Fibroblast of villous mesenchyme (primary cell): ENCODE measurements around the gene INAFM2. TPM values are rescaled to one million over a fixed set of nuclear protein-coding genes. Genes with fewer than 3 reads are reported as not detected.

Experiments
- DNase-seq: peaks from one replicate; pipeline ENCODE4 v3.0.0-alpha.2; 2010; ENCODE audit warnings: low read depth
- H3K4me3 ChIP-seq: 2 replicates; pipeline ENCODE4 v1.5.1; 2011; ENCODE audit warnings: low read depth, mild to moderate bottlenecking, low read length
- total RNA-seq: library from RNA; depleted of rRNA; stranded (reverse); fragments of >200 nt; gene quantifications from 2 replicates; pipeline ENCODE4 v1.2.3, GENCODE V29; 2012
- TF ChIP-seq, protein P1 (sequence below): IDR thresholded peaks from 2 replicates; pipeline ENCODE4 v1.5.1; 2012; ENCODE audit warnings: low read depth, mild to moderate bottlenecking, low read length; ENCODE audit not compliant: insufficient read depth

The INAFM2 gene
- total RNA-seq, 1 donor: 16.8 TPM

DNA sequence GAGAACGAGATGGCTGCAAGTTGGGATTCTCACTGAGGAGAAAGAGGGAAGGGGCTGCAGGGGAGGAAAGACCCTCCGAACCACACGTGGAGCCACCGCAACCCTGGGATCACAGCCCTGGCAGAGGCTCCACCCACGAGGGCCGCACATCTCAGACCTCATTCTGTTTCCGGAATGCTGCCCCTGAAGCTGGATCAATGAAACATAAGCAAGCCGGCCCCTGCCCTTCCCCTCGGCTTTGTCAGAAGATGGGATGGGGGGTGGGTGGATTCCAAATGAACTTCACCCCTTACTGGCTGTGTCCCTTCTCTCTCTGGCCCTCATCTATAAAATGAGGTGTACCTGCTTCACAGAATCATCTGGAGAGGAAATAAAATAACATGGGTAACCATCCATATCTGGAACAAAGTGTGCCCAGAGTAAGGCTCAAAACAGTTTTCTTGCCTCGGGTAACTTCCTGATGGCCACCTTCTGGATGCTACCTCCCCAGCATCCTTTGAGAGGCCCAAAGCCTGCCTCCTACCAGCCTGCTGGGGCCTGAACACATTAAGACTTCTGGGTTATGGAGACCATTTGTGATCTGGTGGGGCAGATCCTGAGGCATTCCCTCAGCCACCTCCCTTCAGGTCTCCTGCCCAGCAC lies 21.9 kb downstream of the INAFM2 start:
- no peak overlapping the region for H3K4me3 ChIP-seq
- DNase-seq: no peak
- TF ChIP-seq, protein P1, sequence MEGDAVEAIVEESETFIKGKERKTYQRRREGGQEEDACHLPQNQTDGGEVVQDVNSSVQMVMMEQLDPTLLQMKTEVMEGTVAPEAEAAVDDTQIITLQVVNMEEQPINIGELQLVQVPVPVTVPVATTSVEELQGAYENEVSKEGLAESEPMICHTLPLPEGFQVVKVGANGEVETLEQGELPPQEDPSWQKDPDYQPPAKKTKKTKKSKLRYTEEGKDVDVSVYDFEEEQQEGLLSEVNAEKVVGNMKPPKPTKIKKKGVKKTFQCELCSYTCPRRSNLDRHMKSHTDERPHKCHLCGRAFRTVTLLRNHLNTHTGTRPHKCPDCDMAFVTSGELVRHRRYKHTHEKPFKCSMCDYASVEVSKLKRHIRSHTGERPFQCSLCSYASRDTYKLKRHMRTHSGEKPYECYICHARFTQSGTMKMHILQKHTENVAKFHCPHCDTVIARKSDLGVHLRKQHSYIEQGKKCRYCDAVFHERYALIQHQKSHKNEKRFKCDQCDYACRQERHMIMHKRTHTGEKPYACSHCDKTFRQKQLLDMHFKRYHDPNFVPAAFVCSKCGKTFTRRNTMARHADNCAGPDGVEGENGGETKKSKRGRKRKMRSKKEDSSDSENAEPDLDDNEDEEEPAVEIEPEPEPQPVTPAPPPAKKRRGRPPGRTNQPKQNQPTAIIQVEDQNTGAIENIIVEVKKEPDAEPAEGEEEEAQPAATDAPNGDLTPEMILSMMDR: no peak

DNA sequence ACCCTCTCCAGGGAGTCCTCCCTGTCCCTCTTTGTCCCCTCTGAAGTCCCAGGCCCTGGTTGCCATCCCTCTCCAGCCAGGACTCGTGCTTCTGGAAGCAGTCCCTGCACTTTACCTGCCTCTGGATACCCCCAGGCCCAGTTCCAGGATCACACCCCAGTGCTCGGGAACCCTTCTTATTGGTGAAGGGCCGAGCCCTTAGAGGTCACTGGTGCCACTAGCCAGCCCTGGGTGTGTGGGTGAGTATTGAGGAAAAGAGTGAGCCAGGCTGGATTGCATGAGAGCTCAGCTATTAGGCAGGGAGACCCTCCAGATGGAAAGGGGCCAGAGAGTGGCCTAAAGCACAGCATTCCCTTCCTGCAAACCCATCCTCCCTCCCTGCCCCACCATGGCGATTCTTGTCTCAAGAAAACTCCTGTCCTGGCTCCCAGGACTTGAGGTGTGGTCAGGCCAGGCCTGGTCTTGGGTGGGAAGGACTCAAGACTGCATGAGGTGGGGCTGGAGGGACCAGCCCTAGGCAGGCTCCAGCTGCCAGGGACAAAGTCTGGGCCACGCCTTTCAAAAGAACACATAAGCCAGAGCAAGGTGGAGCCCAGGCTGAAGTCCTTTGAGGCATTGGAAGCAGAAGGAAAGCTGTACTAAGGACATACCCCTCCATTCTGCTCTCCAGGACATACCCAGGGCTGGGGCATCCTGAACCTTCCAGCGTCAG lies 22.5 kb downstream of the INAFM2 start:
- TF ChIP-seq, protein P1: no peak
- DNase-seq: no peak

DNA sequence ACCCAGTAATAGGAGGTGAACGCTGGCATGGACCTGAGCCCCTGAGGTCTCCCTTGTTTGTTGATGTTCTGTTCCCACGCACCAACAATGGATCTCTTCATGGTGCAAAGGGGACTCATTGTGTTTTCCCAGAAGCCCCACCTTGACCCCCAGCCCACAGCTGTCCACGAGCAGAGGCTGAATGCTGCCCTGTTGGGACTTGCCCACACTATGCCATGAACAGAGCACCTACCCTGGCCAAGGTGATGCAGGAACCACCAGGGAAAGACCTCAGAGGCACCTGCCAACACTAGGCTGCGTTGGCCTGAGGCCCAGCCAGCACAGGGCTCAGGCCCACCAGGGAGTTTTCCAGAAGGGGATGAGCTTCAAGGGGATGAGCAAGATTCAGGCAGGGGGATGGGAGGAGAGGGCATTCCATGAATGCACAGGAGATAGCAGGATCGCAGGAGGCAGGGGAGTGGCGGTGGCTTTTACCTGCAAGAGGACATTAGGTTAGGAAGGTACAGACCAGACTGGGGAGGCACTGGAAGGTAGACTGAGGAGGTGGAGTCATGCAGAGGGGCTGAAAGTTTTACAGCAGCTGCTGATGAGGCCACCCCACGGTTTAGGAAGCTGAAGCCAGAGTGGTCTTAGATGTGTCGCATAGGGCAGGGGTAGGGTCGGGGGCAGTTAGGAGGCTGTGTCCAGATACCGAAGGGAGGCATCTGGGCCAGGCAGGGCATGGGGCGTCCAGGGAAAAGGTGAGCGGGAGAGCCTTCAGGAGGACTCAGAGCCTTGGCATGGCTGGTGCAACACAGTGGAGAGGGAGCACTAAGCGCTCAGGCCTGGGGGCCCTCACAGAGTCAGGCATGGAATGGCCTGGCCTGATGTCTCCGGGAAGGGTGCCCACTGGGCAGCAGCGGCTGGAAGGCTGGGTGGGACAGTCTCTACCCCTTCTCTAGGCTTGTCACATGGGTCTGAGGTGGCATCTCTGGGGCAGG lies 23.4 kb downstream of the INAFM2 start:
- DNase-seq: no peak
- H3K4me3 ChIP-seq: no peak overlapping the region
- TF ChIP-seq, protein P1: no peak

More for the DNA sequence above, 22.5 kb downstream of the INAFM2 start:
- H3K4me3 ChIP-seq: no peak overlapping the region

DNA sequence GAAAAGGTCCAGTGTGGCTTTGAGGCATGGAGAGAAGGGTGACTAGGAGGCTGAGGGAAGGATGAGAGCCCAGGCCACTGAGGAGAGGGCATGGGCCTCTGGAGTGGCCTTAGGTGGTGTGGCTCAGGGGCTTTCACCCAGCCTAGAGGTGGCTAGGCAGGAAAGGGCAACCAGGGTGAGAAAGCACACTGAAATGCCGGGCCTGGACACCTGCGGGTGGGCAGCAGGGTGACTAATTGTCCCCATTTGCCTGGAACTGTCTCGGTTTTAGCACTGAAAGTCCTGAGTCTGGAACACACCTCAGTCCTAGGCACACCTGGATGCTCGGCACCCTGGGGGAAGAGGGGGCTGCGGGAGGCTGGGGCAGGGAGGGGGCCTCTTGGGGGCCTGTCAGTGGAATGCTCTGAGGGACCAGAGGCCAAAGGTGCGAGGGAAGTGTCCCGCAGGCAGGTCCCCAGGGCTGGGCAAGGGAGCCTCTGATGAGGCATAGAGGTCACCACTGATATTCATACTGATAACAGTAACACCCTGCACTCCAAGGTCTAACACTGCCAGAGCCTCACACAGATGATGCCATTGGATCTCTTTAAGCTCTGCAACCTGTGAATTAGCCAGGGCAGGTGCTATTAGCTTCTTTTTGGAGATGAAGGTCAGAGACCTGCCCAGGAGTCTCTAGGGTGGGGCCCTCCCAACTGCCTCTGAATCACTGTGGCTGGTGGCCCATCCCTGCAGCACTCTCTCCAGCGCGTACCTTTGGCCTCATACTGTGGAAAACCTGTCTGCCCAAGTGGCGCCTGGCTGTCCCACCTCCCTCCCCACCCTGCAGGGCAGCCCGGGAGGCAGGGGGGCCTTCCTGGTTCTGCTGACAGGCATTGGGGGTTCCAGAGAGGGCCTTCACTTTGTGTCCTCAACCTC lies 24.3 kb downstream of the INAFM2 start:
- no peak overlapping the region for H3K4me3 ChIP-seq
- TF ChIP-seq, protein P1: no peak
- no peak for DNase-seq

DNA sequence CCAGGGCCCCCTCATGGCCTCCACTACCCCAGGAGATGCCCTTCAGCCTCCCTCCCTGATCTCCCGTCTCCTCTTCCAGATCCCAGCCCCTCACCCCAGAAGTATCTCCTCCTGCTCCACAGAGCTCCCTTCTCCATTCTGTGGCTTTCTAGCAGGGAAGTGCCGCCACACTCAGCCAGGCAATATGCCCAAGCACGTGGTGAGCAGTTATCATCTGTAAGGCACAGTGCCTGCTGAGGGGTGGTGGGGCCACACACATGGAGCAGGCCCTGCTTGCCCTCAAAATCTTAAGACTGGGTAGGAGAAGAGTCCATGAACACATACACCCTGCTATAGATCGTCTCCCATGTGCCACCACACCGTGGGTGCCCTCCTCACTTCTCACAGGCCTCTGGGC lies 25.0 kb downstream of the INAFM2 start:
- DNase-seq: no peak
- H3K4me3 ChIP-seq: no peak overlapping the region
- TF ChIP-seq, protein P1: no peak

DNA sequence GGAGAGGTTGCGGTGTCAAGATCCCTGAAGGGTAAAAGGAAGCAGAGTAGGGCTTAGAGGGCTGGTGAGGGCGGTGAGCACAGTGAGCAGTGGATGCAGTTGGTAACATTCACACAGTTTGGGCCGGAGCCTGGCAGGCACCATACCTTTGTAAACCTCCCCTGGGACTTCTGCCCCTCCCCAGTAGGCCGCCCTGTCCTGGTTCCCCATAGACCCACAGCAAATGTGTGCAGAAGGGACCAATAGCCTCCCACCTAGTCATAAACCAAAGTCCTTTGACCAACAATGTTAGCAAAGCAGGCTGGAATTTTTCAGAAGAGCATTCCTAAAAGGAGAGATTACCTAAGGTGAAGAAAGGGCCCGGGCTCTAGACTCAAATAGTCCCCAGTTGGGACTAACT lies 25.7 kb downstream of the INAFM2 start:
- H3K4me3 ChIP-seq: no peak overlapping the region
- TF ChIP-seq, protein P1: no peak
- no peak for DNase-seq
